GM23248 (cell line): ENCODE results near the gene PLEKHA1.

Experiments used
- EZH2 ChIP-seq: fragments of 200-600 bp; sonication (generic); IDR thresholded peaks from 2 replicates; pipeline ENCODE4 v1.6.1; 2018; ENCODE audit warnings: antibody characterized with exemption, mild to moderate bottlenecking; ENCODE audit not compliant: insufficient read depth, poor library complexity, severe bottlenecking
- EZH2phosphoT487 ChIP-seq: fragments of 200-600 bp; sonication (generic); IDR thresholded peaks from 2 replicates; pipeline ENCODE4 v1.6.1; 2018; ENCODE audit warnings: antibody characterized with exemption, moderate library complexity, mild to moderate bottlenecking, low read depth; ENCODE audit not compliant: insufficient read depth

GRCh38 chr10:122325235-122325634 is 49.3 kb upstream of the PLEKHA1 start:
- no peak for TF ChIP-seq EZH2
- TF ChIP-seq EZH2phosphoT487, result no peak
